ENCODE results near the gene CADPS2.

Gene CADPS2

DNA sequence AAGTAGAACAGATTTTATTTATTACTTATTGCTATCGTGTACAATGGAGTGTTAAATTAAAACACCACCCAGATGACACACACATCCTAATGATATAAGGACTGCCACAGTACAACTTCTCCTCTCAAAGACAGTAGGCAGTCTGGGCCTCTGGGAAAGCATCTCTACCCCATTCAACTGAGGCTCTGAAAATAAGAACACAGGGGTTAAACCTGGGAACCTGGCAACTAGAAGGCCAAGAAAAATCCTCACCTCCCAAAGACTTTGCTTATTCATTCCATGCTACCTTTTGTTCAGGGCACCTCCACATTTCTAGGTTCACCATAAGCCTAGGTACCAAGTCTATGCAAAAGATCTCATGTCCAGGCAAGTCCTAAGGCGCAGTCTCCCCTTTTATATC lies 456.3 kb downstream of the CADPS2 start:
- DNase-seq: no peak

DNA sequence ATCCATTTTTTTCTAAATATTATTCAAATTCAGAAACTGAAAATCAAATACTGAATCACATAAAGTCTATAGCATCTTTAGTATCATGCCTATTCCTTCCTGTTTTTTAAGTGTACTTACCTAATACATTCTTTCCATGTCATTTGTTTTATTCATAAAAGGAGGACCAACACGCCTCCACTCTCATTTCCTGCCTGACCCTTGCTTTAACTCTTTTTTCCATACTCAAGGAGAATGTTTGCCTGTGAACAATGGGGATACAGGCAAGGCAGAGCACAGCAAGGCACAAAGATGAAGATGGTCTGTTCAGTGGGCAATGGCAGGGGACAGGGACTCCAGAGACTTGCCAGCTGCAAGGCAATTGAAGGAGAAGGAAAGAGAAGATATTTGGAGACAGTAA lies 460.5 kb downstream of the CADPS2 start:
- no peak for DNase-seq

DNA sequence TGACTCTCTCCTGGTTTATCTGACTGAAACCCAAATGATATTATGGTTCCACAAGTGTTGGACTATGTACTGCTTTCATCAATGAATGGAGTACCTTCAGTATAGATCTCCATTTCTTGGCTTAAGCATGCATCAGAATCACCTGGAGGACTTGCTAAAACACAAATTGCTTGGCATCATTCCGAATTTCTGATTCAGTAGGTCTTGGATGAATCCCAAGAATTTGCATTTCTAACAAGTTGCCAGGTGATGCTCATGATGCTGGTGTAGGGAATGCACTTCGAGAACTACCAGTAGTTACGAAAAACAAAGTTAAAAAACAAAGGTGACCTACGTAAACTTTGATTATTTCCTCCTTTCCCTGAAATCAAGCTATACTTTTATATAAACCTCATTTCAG lies 462.7 kb downstream of the CADPS2 start:
- no peak for DNase-seq

DNA sequence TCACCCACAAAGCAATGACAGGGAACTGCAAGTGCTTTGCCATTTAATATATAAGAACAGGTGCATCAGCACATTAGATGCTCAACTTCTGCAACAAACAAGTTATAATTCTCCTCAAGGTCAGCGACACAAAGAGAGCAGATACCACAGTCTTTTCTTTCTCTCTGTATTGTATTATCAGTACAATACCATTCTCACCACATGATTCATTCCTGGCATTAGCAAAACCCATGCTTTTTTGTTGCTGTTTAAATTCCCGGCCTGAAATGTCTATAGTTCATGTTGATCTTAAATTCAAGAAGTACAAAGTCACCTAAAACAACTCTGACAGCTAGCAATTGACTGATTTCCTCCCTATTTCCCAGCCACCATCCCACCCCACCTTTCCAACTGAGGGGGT lies 469.9 kb downstream of the CADPS2 start:
- DNase-seq: no peak

DNA sequence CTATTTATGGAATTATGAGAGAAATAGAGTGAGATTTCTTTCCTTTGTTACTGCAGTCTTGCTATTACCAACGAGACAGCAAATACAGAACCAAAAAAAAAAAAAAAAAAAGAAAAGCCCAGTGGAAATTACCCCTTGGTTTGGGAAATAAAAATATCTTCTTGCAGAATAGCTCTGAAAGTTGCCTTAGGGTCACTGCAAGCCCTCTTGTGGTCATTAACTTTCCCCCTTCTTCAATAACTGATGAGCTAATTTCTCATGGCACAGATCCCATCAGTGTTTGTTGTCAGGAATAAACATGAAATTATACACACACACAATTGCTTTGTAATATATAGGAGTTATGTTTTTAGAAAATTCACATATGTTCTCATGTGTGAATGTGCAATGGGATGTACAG lies 470.8 kb downstream of the CADPS2 start:
- DNase-seq: no peak

DNA sequence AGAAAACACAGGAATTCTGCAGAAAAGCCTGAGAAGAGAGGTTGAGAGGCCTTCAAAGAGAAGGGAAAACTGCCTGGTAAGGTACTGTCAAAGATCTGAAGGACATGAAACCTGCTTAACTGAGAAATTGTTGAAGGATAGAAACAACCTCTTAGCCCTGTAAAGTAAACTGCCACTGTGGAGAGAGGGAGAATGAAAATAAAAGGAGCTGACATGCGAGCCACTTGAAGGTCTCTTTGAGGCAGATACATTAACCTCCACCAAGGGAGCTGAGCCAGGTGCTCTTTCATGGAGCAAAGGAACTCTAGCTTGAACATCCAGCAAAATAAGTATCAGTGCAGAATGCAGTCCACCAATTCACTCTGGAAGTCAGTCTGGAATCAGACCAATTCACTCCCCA lies 472.9 kb downstream of the CADPS2 start:
- no peak for DNase-seq

DNA sequence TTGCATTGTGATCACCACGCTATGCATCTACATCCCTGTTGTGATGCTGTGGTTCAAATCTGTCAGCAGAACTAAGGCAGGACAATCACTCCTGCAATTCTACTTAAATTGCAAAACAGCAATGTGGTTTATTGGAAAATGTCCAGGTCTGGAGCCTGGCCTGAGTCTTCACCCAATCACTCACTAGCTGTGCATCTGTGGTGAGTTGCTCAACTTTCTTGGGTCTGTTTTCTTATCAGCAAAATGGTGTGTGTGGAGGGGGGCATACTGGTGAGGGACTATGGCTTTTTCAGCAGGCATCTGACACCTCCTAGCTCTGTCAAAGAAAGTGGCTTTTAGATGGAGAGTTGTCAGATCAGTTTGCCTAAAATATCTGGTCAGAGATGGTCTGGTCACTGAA lies 473.4 kb downstream of the CADPS2 start:
- DNase-seq: no peak

DNA sequence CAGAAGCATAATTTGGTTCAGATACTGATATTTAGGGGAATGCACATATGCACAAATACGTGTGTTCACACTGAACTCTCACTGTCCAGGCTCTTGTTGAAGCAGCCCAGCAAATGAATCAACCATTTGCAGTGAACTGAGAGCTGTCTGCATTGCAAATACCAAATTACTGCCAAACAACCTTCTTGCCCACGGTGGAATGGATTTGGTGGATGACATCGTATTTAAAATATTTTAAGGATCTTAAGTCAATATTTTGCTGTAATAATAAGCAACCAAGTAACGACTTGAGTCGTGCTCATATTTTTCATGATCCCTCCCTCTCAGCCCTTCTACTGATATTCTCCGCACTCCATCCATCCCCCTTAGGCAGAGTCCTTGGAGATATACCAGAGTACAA lies 473.8 kb downstream of the CADPS2 start:
- DNase-seq: no peak

DNA sequence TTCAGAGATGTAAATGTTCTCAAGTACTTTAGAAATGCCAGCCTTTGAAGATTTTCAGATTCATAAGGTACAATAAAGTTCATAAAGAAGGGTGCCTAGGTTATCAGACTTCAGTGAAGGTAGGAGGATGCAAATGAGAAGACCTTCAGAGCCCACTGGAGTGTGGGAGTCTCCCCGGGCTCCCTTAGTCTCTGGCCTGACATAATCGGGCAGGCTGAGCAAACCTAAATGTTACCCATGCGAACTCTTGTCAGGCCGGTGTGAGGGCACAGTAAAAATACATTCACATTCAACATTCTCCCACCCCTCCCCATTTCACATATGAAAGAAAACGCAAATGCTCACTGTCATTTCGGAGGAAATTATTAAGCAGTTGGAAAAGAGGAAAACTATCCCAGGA lies 479.1 kb downstream of the CADPS2 start:
- DNase-seq: no peak

DNA sequence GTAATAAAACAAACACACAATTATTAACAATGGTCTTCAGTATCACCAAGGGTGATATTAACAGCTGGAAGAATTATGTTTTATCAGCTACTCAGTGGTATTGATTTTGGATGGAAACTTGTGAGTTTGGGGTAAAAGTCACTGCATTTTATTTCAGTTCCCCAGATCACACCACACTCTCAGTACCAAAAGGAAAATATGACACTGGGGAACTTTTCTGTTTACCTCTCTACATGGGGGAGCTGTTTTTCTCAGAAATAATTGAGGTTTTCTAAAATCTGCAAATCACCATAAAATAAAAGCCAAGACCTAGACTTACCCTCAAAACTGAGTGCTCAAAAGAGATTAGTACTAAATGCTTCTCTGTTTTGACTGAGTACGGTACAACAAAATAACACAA lies 483.1 kb downstream of the CADPS2 start:
- no peak for DNase-seq

DNA sequence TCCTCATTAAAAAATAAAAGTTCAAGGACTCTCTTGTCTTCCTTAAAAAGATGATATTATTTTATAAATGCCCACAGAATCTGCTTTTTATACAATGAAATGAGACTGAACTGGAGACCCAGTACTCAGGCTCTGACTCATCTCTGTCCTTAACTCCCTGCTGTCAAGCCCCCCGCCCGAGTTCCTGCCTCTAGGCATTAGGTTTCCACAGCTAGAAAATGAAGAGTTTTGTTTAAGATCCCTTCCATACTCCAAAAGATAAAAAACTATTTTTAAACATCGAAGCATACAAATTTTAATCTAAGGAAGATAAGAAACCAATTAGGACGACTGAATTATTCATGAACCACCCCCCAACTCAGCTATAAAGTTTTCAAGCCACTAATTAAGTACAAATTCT lies 484.0 kb downstream of the CADPS2 start:
- no peak for DNase-seq

DNA sequence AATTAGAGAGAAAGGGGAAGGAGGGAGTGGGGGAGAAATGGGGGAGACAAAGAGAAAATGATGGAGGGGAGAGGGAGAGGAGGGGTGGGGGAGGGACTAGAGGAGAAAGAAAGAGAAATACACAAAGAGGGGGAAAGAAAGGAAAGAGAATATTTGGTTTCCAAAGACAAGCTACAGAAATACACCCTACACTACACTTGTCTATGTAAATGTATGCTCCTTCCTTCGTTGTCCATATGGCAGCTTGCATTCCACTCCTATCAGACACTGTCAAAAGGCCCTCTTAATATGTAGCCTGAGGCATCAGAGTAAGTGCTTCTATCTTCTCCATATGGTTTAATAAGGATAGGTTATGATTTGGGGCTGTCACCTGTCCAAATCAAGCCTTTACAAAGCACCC lies 488.9 kb downstream of the CADPS2 start:
- DNase-seq: no peak

DNA sequence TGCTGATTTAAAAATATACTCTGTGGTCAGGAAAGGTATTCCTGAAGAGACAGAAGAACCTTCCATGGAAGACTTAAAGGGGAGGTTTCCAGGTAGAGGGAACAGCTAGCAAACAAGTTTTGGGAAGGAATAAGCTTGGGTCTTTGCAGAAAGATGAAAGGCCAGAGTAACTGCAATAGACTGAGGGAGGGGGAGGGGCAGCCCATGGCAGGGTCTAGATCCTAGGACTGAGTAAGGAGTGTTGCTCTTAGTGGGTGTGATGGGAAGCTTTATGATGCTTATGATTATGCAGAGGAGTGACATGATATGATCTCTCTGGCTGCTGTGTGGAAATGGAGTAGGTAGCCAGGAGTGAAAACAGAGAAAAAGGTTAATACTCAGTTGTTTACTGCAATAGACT lies 491.7 kb downstream of the CADPS2 start:
- DNase-seq: no peak

DNA sequence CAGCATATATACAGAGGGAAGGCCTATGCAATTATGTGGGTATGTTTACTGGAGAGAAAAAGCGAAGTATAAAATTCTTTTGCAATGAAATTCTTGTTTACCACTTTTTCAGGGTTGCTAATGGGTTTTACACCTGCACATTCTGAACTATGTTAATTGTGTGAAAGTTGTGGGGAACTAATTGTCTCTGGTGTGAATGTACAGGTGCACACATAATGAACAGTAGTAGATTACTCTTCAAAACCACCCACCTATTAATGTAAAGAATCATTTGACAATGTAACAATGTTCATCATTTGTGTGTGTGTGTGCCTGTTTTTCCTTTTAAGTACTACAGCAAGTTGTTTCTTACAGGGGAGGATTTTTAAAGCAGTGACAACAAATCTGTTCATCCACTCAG lies 501.7 kb downstream of the CADPS2 start:
- DNase-seq: no peak

DNA sequence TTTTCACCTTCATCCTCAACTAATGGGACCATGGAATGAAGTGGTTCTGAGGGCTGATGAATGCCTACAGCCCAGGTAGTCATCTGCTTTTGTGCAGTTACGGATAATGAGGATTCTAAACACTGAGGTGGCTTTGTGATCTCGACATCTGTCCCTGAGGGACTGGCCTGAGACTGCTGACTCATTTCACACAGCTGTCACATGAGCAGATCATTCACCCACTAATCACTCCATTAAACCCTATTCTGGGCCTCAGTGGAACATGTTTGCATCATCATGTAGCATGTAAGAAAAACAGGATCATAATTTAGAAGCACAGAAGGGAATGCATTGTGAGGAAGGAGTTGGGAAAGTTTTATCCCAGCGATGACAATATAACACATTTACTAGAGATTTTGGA lies 502.3 kb downstream of the CADPS2 start:
- no peak for DNase-seq

DNA sequence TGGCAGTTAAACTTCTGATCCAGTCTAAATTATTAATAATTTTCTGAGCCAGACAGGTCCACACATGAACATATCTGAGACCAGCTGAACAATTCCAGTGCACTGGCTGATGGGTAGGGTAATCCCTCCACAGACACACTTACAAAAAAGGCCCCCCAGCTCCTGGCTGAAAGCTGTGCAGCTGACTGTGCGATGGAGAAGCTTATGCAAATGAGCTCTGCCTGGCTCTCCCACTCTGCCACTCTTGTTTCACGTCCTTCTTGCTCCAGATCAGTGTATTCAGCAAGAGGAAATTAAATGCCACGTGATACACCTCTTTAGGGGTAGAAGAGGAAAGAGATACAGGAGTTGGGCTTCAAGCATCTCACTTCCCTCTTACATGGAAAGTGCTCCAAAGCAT lies 505.3 kb downstream of the CADPS2 start:
- DNase-seq: no peak

DNA sequence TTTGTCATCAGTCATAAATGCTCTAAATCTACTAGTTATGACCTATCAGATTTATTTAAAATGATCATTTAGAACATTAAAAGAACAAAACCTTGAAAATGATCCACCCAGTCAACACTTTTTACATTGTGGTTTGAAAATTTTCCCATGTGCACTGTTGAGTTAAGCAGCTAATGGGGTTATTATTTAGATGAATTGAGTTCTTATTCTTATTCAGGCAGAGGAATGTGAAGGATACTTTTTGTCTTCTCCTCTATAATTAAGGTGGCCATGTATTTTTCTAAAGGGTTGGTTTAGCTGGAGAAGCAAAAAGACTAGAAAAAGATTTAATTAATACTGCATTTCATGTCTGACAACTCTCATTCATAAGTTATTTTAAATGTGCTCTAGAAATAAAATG lies 506.8 kb downstream of the CADPS2 start:
- DNase-seq: no peak

DNA sequence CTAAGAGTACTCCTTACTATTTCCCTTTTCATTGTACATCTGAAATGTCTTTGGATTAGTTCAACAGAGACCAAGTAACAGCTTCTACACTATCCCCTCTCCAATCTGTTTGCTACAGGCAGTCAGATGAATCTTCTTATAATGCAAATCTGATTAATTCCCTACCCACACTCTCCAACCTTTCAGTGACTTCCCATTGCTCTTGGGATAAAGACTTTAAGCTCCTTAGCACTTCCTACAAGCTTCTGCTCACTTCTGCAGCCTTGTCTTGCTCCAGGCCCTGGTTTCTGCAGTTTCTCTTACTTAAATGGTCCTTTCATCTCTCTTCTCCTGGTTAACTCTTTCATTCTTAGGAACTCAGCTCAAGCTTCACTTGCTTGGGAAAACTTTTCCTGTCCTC lies 516.5 kb downstream of the CADPS2 start:
- DNase-seq: no peak

DNA sequence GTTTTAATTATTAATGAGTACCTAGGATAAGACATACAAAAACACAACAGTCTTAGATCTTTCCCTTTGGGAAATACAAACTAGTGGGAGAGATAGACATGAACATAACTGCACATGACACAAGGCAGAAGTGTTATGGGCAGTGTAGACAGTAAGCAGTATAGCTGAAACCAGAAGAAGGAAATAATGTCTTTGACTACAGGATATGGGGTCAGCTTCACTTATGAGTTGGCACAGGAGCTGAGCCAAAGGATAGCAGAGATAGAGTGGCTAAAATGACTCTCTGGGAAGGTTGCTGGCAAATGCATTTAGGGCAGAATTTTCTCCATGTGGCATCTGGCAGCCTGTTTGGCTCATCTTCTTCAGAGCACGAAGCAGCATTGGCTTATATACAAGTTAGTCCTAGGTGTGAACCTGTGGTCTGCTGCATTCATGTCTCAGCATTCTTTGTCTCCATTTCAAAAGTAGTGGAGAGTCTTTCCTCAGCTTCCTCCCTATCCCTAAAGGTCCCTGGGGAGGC lies 521.4 kb downstream of the CADPS2 start:
- DNase-seq: no peak

DNA sequence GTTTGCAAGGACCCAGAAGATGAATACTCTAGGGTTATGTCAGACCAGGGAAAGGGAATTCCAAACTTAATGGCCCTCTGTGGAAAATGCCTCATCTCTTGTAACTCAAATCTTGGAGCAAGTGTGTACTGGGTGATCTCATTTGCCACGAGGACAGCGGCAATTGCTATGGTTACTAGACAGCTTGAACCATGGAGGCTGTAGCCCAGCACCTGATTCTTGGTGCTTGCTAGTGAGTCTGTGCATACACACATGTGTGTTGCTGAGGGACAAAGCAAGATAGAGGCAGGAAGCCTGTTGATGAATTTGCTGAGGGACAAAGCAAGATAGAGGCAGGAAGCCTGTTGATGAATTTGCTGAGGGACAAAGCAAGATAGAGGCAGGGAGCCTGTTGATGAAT lies 523.1 kb downstream of the CADPS2 start:
- no peak for DNase-seq

DNA sequence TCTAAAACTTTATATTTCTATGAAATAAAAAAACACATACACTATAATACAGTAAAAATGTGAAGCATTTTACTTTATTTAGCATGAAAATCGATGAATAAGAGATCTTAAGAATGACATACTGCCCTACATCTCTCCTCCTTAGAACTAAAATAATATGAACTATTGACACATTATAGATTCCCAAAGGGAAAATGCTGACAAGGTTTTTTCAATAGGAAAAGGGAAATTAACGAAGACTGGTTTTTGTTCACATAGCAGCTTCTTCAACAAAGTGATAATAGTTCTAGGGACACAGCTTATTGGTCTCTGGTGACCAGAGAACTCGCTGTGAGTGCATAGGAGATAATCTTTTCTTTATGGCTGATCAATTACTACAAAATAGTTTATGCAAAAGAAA lies 523.8 kb downstream of the CADPS2 start:
- DNase-seq: no peak

DNA sequence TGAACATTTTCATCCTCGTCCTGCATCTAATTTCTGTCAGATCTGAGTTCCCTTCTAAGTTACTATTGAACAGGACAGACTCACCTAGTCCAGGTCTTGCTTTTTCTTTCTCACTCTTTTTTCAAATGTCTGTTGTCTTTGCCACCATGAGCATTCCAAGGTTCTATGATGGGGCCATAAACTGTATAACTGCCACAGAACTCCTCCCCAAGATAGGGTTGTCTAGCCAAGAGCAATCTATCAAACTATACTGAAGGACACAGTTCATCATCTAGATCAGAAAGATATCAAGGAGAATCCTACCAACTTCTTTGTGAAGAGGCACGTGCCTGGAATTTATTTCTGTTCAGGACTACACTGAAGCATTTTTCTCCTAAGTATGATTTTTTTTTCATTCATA lies 531.6 kb downstream of the CADPS2 start:
- no peak for DNase-seq

DNA sequence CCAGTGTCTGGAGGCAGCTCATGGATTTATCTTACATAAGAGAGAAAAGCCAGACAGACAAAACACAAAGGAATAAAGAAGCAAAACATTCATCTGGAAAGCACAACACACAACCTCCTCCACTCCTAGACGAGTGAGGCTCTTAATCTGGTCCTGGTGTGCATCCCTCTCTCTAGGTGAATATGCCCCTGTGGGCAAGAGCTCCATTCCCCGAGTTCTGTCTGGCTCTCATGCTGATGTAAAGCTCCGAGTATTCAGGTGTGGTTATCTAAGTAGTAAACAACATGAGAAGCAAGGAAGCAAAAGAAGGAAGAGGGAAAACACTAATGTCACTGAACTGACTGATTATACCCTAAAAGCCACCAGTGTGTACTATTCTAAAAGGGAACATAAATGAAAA lies 533.8 kb downstream of the CADPS2 start:
- no peak for DNase-seq

DNA sequence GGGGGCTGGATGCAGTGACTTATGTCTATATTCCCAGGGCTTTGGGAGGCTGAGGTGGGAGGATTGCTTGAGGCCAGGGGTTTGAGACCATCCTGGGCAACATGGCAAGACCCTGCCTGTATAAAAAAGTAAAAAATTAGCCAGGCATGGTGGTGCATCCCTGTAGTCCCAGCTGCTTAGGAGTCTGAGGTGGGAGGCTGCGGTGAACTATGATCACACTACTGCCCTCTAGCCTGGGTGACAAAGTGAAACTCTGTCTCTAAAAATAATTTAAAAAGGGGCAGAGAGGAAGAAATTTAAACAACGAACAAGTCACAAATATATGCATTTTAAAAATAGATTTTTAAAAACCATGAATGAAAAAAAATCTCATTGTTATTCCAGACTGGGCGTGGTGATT lies 535.6 kb downstream of the CADPS2 start:
- no peak for DNase-seq

DNA sequence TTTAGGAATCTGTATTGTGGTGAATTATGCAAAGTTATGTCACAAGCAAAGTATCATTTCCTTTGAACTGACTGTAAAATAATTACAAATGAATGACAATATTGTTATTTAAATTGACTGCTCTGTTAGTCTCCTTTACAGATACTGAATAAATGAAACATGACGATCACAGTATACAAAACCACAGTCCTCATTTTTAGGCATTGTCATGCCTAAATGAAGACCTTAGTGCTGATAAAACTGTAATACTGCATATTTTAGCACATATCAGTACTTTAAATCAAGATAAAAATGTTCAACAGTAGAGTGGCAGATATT lies 542.0 kb downstream of the CADPS2 start:
- DNase-seq: no peak

DNA sequence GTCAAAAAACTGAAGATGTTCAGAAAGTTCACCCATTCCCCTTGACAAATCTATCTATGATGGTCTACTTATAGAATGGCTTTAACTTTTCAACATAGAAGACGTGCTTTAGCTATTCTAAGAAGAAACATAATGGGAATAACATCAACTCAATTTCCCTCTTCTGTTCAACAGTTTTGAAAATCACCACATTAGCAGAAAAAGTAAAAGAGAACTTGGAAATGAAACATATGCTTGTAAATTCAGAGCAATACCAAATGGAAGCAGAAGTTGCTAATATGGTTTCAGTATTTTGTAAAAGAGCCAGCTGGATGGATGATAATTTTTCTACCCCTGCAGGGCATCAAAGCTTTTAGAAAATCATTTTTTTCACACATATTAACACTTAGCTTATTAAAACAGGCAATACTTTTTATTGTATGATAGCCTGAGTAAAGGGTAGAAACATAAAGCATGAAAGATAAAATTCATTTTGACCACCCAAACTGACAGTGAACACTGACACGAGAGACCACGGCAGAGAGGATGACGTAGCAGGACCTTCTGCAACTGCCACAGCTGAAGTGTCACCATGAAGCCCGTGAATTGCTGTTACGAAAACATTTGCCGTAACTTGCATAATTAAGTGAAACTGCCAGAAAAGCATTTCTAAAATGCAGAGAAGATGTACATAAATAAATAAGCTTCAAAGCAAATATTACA lies 542.5 kb downstream of the CADPS2 start:
- DNase-seq: no peak
